Left renal pelvis (tissue), 4 donors: ENCODE data around the gene HPCAL4. TPM values are rescaled to one million over a fixed set of nuclear protein-coding genes. Genes with fewer than 3 reads are reported as not detected.

Source experiments
- DNase-seq, 4 donors: peaks; one replicate each; pipeline ENCODE4 v3.0.0-alpha.2; 2013; ENCODE audit warnings: low read depth in 4 of 4, low spot score in 3 of 4
- polyA plus RNA-seq, 4 donors: library from polyadenylated mRNA; unstranded; fragments of 120-200 nt; gene quantifications; one replicate each; pipeline ENCODE4 v1.2.1, GENCODE V29; 2013; ENCODE audit not compliant: insufficient read length in 4 of 4

The HPCAL4 gene
- polyA plus RNA-seq, 4 donors, result 0.69 to 6.8 (median 1.2) TPM

DNA sequence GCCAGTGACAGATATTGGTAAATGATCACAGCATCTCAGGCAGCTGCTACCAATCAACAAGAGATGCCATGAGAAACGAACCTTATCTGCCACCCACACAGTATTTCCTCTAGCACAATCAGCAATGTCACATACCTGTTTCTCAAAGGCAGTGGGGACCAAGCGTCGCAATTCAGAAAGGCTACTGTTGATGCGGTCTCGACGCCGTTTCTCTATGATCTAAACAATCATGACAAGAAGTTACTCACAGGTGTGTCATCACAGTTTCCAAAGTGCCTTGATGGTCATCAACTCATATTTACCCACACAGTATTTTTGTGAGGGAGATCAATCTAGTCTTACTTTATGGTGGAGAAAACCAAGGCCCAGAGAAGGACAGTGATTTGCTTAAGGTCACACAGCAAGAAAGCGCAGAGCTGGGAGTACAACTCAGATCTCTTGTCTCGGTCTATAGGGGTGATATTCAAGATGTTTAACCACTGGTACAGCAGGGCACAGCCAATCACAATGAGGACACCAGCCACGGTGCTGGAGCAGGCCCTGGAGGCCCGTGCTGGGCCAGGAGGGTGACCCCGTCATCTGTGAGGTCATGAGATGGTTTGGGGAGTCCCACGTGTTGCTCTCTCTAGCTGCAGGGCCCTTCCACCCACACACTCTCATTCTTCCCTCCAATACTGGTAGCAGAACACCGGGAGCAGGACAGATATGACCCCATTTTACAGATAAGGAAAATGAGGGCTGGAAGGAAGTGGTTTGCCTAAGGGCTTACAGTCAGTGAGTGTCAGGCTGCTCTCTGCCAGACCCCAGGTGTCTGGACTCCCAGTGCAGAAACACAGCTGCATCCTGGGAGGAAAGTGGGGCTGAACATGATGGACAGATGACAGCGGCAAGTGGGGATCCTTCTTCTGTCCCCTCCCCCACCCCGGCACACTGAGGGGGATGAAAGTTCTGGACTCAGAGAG is 59.6 kb downstream of the HPCAL4 start:
- no peak for DNase-seq

DNA sequence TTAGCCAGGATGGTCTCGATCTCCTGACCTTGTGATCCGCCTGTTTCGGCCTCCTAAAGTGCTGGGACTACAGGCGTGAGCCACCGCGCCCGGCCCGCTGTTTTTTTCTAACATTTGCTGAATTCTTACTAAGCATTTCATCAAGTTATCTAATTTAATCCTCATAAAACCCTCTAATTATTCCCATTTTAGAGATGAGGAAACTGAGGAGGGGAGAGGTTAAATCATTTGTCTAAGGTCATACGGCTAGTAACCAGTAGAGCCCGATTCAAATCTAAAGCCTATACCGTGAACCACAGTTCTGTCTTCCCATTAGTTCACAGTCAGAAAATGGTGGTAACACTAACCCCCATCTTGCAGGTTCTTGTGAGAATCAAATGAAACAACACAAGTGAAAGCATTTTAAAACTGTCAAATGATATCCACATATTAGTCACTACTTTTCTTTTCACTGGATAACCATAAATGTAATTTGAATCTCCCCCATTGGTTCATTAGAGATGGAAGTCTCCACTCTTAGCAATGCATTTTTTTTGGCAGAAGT is 62.4 kb downstream of the HPCAL4 start:
- DNase-seq, result no peak

Other genes starting within 250 kb of the HPCAL4 start
- gene BMP8A, start 199.8 kb downstream of the HPCAL4 start, polyA plus RNA-seq, result under 1 TPM; 0.14 to 0.93 (median 0.34) TPM
- 100 to 1,000 TPM; 182 to 260 (median 204) TPM for gene PABPC4, start 114.6 kb downstream of the HPCAL4 start, polyA plus RNA-seq
- 10 to 100 TPM in 3 of 4 donors, 1 to 10 TPM in 1; 5.6 to 23.9 (median 20.6) TPM for gene HEYL, start 51.8 kb downstream of the HPCAL4 start, polyA plus RNA-seq
- gene NT5C1A, start 19.3 kb downstream of the HPCAL4 start, polyA plus RNA-seq, result 1 to 10 TPM in 1 of 4 donors, under 1 TPM in 3; 0.27 to 1.7 (median 0.43) TPM
- 10 to 100 TPM; 42.1 to 70.8 (median 65.4) TPM for gene PPIE, start 47.4 kb upstream of the HPCAL4 start, polyA plus RNA-seq
- gene OXCT2, start 79.9 kb upstream of the HPCAL4 start, polyA plus RNA-seq, result under 1 TPM; 0.14 to 0.68 (median 0.22) TPM
- 1 to 10 TPM in 3 of 4 donors, under 1 TPM in 1; 0.76 to 3.4 (median 2.5) TPM for gene BMP8B, start 97.4 kb upstream of the HPCAL4 start, polyA plus RNA-seq
- 10 to 100 TPM; 19.1 to 43.4 (median 41.7) TPM for gene TRIT1, start 192.1 kb upstream of the HPCAL4 start, polyA plus RNA-seq
- 10 to 100 TPM in 2 of 4 donors, 1 to 10 TPM in 2; 1.6 to 12.5 (median 8.6) TPM for gene MYCL, start 210.5 kb upstream of the HPCAL4 start, polyA plus RNA-seq